Testis (tissue), 2 donors: ENCODE results near the gene ARPC3.

Source experiments
- CTCF ChIP-seq, 3 experiments: fragments of 450-650 bp in 2 of 3; fragments of 200-600 bp in 1 of 3; sonication (generic) in 1 of 3; IDR thresholded peaks; one replicate each; pipeline ENCODE4 v1.5.1; 2016 to 2019; ENCODE audit warnings: antibody characterized with exemption in 3 of 3, mild to moderate bottlenecking in 2 of 3, moderate library complexity in 1 of 3
- POLR2A ChIP-seq: fragments of 450-650 bp; IDR thresholded peaks from one replicate; pipeline ENCODE4 v1.6.1; 2017; ENCODE audit warnings: antibody characterized with exemption, mild to moderate bottlenecking, moderate library complexity

- TF ChIP-seq CTCF (IDR thresholded peaks at IDR 0.05) (no peak), POLR2A (no peak)
Observed at GRCh38 chr12:110421701-110422100, 28.4 kb downstream of the ARPC3 start.
